Stimulated activated CD4-positive, alpha-beta T cell treated with anti-CD3 and anti-CD28 coated beads, Interleukin-4, amount 100 ng/mL, for 24 hours (primary cell): ENCODE measurements around the gene MTHFSD.

Experiments used
- DNase-seq: peaks from one replicate; pipeline ENCODE4 v3.0.0-alpha.2; 2020

Gene MTHFSD

DNA sequence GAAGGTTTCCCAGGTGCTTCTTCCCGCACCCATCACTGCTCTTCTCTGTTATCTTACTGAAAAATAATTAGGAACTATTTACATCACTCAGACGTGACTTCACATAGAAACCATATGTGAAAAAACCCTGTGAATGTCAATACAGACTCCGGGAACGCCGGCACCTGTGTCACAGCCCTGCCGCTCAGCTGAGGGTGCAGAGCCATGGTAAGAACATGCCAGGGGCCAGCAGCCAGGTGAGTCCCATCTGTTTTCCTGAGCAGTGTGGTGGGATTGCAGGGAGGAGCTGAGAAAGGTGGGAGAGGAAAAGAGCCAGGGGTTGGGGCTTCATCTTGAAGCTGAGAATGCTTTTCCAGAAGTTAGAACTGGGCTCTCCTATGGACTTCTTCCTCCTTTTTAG, 31.0 kb downstream of the MTHFSD start:
- no peak for DNase-seq

DNA sequence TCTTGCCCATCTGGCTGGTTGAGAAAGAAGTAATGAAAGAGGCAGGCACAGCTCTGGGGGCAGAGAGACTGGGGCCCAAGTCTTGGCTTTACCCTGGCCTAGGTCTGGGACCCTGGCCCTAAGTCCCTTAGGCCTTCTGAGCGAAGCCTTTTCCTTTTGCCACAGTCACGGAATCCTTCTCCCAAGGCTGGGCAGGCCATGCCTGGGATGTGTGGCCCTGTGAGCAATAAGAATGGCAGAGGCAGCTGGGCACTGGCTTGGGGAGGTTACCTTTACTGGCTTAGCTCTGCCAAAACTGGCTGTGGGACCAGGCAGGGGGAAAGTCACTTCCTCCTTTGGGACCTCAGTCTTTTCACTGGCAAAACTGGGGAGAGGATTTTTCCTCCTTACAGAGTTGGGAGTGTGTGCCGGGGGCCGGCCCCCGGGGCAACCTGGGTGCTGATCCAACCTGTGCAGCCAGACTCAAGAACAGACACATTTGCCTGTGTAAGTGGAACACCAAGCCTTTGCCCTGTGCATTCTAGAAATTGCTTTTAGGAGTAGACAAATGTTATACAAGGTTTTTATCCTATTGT, 31.8 kb downstream of the MTHFSD start:
- no peak for DNase-seq

DNA sequence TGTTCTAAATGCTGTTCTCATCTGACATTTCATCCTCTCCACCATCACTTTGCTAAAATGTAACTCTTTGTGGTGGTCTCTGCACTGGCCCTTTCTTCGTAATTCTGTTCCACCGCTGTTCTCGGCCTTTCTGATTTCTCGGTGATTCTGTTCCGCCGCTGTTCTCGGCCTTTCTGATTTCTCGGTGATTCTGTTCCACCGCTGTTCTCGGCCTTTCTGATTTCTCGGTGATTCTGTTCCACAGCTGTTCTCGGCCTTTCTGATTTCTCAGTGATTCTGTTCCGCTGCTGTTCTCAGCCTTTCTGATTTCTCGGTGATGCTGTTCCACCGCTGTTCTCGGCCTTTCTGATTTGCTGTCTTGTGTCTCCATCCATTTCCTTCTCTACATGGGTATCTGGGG, 32.4 kb downstream of the MTHFSD start:
- DNase-seq, result no peak

- DNase-seq, result no peak
These were observed 33.5 kb downstream of the MTHFSD start for GRCh38 chr16:86521236-86522197.

GRCh38 chr16:86520317-86521210, 34.5 kb downstream of the MTHFSD start:
- DNase-seq, result no peak

DNA sequence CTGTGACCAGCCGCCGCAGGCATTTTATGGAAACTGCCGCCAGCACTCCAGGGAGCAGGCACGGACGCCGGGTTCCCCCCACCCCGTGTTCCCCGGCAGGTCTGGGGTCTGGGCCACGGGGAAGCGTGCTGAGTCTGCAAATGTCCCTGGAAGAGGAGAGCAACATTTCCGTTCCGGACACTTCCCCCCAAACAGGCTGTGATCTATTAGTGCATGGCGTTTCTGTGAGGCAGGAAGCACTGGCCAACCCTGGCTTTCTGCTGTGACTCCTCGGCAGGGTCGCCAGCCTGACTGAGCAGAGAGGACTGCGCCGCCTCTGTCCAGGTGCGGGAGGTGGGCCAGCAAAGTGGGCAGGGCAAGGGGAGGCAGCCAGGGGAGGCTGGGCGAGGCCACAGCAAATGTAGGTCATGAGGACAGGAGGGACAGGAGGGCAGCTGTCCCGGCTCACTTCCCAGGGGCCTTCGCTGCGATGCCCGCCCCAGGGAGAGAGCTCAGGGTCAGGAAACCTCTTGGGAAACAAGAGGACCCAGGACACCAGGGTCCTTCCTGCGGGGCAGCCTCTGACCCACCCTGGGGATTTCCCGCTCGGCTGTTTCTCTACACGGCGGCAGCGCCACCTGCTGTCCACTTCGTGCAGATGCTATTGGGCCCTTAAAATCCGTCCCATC, 35.3 kb downstream of the MTHFSD start:
- DNase-seq, result peak; percentile 60

DNA sequence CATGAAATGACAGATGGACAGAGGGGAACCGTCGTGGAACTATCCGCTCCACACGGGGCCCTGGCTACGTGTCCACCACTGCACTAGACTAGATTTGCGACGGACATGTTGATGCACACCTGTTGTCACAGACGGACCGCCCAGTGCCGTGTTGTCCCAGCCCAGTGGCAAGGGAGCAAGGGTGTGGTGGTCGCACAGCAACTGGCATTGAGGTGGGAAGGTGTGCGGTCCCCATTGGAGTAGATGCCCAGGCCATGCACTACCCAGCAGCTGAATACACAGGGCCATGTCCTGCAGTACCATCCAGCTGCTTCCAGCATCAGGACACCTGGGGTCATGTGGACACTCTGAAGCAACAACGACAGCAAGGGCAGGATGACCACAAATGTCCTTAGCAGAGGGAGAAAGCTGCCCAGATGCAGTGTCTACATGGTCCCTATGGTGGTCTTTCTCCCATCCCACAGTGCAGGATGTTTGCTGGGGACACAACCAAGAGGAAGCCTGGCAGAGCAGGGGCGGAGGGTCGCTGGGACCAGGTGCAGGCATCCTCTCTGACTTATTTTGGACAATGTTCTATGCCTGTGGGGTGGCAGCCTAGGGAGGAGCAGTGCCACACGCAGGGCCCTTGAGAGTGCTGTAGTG, 35.9 kb downstream of the MTHFSD start:
- DNase-seq, result no peak

DNA sequence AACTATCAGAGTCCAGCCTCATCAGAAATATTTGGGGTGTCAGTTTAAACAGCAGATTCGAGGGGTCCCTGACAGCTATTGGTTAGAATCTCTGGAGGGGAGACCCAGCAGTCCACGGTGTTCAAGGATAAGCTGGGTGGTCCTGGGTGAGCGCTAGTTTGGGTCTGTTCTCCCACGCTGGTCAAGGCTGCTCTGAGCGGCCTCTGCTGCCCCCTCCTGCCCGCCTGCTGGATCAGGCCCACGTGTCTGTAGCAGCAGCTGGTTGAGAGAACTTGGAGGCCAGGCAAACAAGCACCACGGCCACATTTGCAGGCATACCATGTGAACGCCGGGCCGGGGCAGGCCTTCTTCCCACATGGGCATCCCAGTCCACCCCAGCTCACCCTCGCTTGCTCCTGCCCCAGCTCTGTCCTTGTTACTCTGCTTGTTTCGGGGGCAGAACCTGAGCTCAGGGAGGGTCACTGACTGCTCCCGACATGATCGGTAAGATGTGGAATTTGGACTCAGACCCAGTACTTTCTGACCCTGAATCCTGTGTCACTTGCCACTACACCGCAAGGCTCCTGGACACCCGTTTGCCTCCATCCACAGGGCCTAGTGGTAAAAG, 37.3 kb downstream of the MTHFSD start:
- DNase-seq, result peak; percentile 22

GRCh38 chr16:86517033-86517432, 38.0 kb downstream of the MTHFSD start:
- no peak for DNase-seq

DNA sequence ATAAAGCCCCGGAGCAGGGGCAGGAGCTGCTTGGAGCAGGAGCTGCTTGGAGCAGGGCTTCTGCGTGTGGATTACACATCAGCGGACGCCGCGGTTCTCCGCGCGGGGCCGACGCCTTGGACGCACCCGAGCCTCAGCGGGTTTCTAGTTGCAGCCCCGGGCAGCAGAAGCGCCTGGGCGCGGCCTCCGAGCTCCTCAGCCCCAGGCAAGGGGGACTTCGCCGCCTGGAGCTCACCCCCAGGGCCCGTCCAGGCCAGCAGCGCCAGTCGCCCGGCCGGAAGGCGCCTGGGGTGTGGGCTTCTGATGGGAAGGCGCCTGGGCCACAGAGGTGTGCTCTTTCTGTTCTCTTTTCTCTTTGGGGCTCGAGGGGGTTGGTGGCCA, 38.4 kb downstream of the MTHFSD start:
- DNase-seq, result no peak

- no peak for DNase-seq
These were observed 39.0 kb downstream of the MTHFSD start for GRCh38 chr16:86515777-86516622.

GRCh38 chr16:86515413-86515776, 39.6 kb downstream of the MTHFSD start:
- DNase-seq, result no peak

DNA sequence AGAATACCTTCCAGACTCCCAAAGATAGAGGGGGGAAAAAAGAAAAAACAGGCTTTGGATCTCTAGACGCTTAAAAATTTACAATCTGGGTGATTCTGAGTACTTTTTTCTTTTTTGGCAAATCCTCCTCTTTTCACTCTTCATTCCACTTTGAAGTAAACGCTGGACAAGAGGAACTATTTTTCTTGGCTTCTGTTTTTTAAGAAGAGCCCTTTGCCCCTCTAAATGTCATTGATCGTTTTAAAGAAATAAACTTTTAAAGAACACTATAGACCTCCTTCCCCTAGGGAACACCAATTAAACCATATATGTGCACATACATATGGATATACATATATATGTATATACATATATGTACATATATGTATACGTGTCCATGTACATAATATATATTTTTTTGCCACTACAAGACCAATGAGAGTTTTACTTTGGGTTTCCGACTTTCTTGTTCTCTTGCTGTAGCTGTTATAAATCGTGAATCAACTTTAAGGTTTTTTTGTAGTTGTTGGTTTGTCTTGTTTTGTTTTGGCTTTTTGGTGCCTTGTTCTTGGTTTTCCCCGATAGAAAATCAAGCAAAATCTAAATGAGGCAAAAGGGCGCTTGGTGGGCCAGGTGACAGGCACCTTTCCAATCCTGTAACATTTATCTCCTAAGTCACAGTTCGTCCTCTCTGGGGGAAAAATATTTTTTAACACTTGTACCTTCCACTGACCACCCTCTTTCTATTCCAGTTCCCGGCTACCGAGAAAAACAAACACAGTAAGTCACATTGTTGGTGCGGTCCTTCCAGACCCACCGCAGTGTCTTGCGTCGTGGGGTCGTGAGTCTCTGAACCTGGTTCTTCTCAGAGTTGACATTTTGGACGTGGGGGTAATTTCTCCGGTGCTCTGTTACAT, 40.3 kb downstream of the MTHFSD start:
- no peak for DNase-seq

DNA sequence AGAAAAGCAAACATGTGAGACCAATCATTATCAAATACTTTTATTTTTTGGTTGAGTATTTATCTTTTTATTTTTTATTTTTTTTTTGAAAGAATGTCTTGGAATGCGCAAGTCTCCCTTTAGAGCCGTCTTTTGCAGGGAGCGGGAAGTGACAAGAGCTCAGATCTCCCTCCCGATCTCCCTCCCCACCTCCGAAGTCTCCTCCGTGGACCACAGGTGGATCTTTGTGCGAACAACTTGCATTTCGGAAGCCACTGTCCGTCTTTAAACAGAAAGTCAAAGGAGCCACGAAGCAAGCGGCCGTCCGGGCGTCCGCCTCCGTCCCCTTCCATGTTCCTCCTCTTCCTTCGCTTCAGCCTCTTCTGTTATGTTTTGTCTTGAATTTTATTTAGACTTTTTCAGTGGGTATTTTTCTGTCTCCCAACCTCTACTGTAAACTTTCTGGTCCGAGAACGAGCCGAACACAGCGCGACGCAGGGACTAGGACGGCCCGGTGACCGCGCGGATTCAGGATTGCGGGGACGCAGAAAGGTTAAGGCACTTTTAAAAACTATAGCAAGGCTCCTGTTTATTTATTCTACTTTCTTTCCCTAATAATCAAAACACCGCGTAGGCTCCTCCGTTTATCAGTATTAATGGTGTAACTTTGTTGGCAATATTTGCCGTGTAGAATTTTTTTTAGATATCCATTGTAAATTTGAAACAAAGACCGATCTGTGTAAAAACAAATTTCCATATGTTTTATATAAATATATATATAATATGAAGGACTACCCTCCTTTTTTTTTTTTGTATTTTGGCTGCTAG, 41.4 kb downstream of the MTHFSD start:
- DNase-seq, result no peak

- no peak for DNase-seq
These were observed 42.1 kb downstream of the MTHFSD start for GRCh38 chr16:86512860-86513470.

GRCh38 chr16:86512301-86512859, 42.7 kb downstream of the MTHFSD start:
- no peak for DNase-seq

GRCh38 chr16:86511317-86512161, 43.5 kb downstream of the MTHFSD start:
- no peak for DNase-seq
